Measurements from ENCODE around the gene TOE1.

- TF ChIP-seq EP300 (IDR thresholded peaks at IDR 0.05) (no peak), POLR2AphosphoS5 (IDR thresholded peaks at IDR 0.05) (no peak)
Measured at GRCh38 chr1:45321444-45321843, 18.5 kb upstream of the TOE1 start.
